Common myeloid progenitor, CD34-positive (primary cell): Measurements from ENCODE around the gene PDIA5.

Source experiments
- CTCF ChIA-PET: fragments of 350-600 bp; sonication (Branson Sonifier 250); formaldehyde crosslinking; loops from one replicate; lab custom pipeline; 2021; ENCODE audit warnings: antibody characterized with exemption; lab: Charles Lee
- POLR2A ChIA-PET: fragments of 350-600 bp; sonication (Branson Sonifier 250); formaldehyde crosslinking; loops from one replicate; lab custom pipeline; 2021; ENCODE audit warnings: antibody characterized with exemption; lab: Charles Lee
- DNase-seq, 3 donors: peaks; one replicate each; pipeline versions ENCODE4 v3.0.0 to v3.0.0-alpha.2; 2013
- H3K27ac ChIP-seq, 2 experiments: 1 replicate in 1 of 2; 2 replicates in 1 of 2; pipeline ENCODE4 v1.7.0; 2013; ENCODE audit warnings: inconsistent platforms in 2 of 2, low read length in 2 of 2, mild to moderate bottlenecking in 2 of 2, low read depth in 1 of 2, moderate library complexity in 1 of 2; ENCODE audit not compliant: severe bottlenecking in 2 of 2, insufficient read depth in 1 of 2, poor library complexity in 1 of 2
- H3K27me3 ChIP-seq, 5 experiments: replicated peaks in 2 of 5; 1 replicate in 3 of 5; 2 replicates in 2 of 5; pipeline versions ENCODE4 v1.6.1 to v1.7.0; 2013; ENCODE audit warnings: low read length in 4 of 5, mild to moderate bottlenecking in 2 of 5, moderate library complexity in 2 of 5, inconsistent platforms in 1 of 5; ENCODE audit not compliant: insufficient read depth in 5 of 5, control insufficient read depth in 4 of 5
- H3K36me3 ChIP-seq, 4 experiments: 1 replicate in 2 of 4; 2 replicates in 2 of 4; pipeline versions ENCODE4 v1.6.1 to v1.7.0; 2013; ENCODE audit warnings: low read length in 3 of 4, control low read depth in 1 of 4, mild to moderate bottlenecking in 1 of 4; ENCODE audit not compliant: control insufficient read depth in 4 of 4, insufficient read depth in 4 of 4
- H3K4me1 ChIP-seq, 4 experiments: 1 replicate in 3 of 4; 2 replicates in 1 of 4; pipeline versions ENCODE4 v1.6.1 to v1.7.1; 2013; ENCODE audit warnings: low read length in 3 of 4, mild to moderate bottlenecking in 3 of 4, control low read depth in 1 of 4, inconsistent platforms in 1 of 4, moderate library complexity in 1 of 4; ENCODE audit not compliant: control insufficient read depth in 4 of 4, insufficient read depth in 4 of 4; ENCODE audit errors: control extremely low read depth in 1 of 4
- H3K4me3 ChIP-seq, 7 experiments: 1 replicate in 4 of 7; 2 replicates in 3 of 7; pipeline versions ENCODE4 v1.5.1 to v1.7.0; 2013; ENCODE audit warnings: mild to moderate bottlenecking in 7 of 7, low read length in 6 of 7, moderate library complexity in 6 of 7, inconsistent platforms in 2 of 7, low read depth in 2 of 7, control low read depth in 1 of 7; ENCODE audit not compliant: insufficient read depth in 4 of 7, control insufficient read depth in 1 of 7; ENCODE audit errors: extremely low read depth in 1 of 7
- H3K9me3 ChIP-seq, 5 experiments: 1 replicate in 4 of 5; 2 replicates in 1 of 5; pipeline versions ENCODE4 v1.6.1 to v1.7.1; 2013; ENCODE audit warnings: low read length in 4 of 5, mild to moderate bottlenecking in 2 of 5, inconsistent platforms in 1 of 5, low read depth in 1 of 5, moderate library complexity in 1 of 5; ENCODE audit not compliant: control insufficient read depth in 4 of 5, insufficient read depth in 2 of 5; ENCODE audit errors: control extremely low read depth in 1 of 5
- WGBS: methylation state at CpG from one replicate; pipeline ENCODE4 v1.1.5; 2013; ENCODE audit not compliant: insufficient coverage; 5-methylcytosine and 5-hydroxymethylcytosine counted together

Gene PDIA5

GRCh38 chr3:123068601-123069381 lies 2.0 kb downstream of the PDIA5 start:
- no peaks in the 10 kb centered on the region for H3K9me3 ChIP-seq
- ChIA-PET POLR2A (no interaction called here), CTCF (no interaction called here)
- peaks cover 3 to 55% (median 35%) of the 10 kb centered on the region in 4 experiments for H3K4me1 ChIP-seq
- H3K36me3 ChIP-seq: peaks cover 0 to 8% (median 0%) of the 10 kb centered on the region in 4 experiments
- no peaks in the 10 kb centered on the region for H3K27me3 ChIP-seq
- peak overlapping the region in 1 of 7 experiments; percentile 82 for H3K4me3 ChIP-seq
- 95% methylated on average over 10 of the region's 12 CpGs for WGBS
- no peak overlapping the region for H3K27ac ChIP-seq
- DNase-seq: no peak

GRCh38 chr3:123070510-123070909 lies 3.7 kb downstream of the PDIA5 start:
- WGBS: 92% methylated on average over 8 of the region's 8 CpGs
- Histone ChIP-seq H3K9me3 (no peaks in the 10 kb centered on the region), H3K27me3 (no peaks in the 10 kb centered on the region), H3K4me1 (peaks cover 0 to 47% (median 30%) of the 10 kb centered on the region in 4 experiments), H3K36me3 (peaks cover 0 to 8% (median 0%) of the 10 kb centered on the region in 4 experiments), H3K27ac (no peak overlapping the region), H3K4me3 (no peak overlapping the region)
- CTCF ChIA-PET: interaction anchor here (0.6 to 2.0 kb wide), 3 partner anchors 10 to 42 kb away, joined by 3 to 8 read pairs (median 3); no protein-coding TSS in a partner anchor
- POLR2A ChIA-PET: interaction anchor here (0.8 kb wide), 1 partner anchor 11 kb away, joined by 3 read pairs; no protein-coding TSS in a partner anchor
- DNase-seq: no peak

GRCh38 chr3:123071146-123071545 lies 4.3 kb downstream of the PDIA5 start:
- 75% methylated on average over 1 of the region's 5 CpGs for WGBS
- Histone ChIP-seq H3K27me3 (no peaks in the 10 kb centered on the region), H3K36me3 (peaks cover 0 to 8% (median 0%) of the 10 kb centered on the region in 4 experiments), H3K4me1 (peaks cover 0 to 47% (median 30%) of the 10 kb centered on the region in 4 experiments), H3K4me3 (no peak overlapping the region), H3K9me3 (no peaks in the 10 kb centered on the region), H3K27ac (no peak overlapping the region)
- peak in 2 of 3 donors; percentile 42 to 44 for DNase-seq
- POLR2A ChIA-PET: interaction anchor here (0.8 kb wide), 1 partner anchor 11 kb away, joined by 3 read pairs; no protein-coding TSS in a partner anchor
- CTCF ChIA-PET: interaction anchor here (0.6 to 2.0 kb wide), 3 partner anchors 9 to 43 kb away, joined by 3 to 8 read pairs (median 3); no protein-coding TSS in a partner anchor

- no peak overlapping the region for H3K4me3 ChIP-seq
- no peak overlapping the region for H3K27ac ChIP-seq
- no peak for DNase-seq
- H3K9me3 ChIP-seq: no peaks in the 10 kb centered on the region
- H3K4me1 ChIP-seq: peaks cover 0 to 45% (median 30%) of the 10 kb centered on the region in 4 experiments
- ChIA-PET POLR2A (interaction anchor here (0.8 kb wide), 1 partner anchor 10 kb away, joined by 3 read pairs; no protein-coding TSS in a partner anchor), CTCF (interaction anchor here (2.0 kb wide), 1 partner anchor 9 kb away, joined by 8 read pairs; no protein-coding TSS in a partner anchor)
- 98% methylated on average over 7 of the region's 7 CpGs for WGBS
- H3K36me3 ChIP-seq: peaks cover 0 to 8% (median 0%) of the 10 kb centered on the region in 4 experiments
- no peaks in the 10 kb centered on the region for H3K27me3 ChIP-seq
These were observed 4.8 kb downstream of the PDIA5 start for GRCh38 chr3:123071581-123071980.

- peak overlapping the region in 1 of 7 experiments; percentile 10 for H3K4me3 ChIP-seq
- no peak overlapping the region for H3K27ac ChIP-seq
- ChIA-PET CTCF (interaction anchor here (2.0 kb wide), 1 partner anchor 8 kb away, joined by 8 read pairs; no protein-coding TSS in a partner anchor), POLR2A (no interaction called here)
- WGBS: 43% methylated on average over 4 of the region's 5 CpGs
- no peaks in the 10 kb centered on the region for H3K27me3 ChIP-seq
- H3K4me1 ChIP-seq: peaks cover 0 to 42% (median 28%) of the 10 kb centered on the region in 4 experiments
- peaks cover 0 to 8% (median 0%) of the 10 kb centered on the region in 4 experiments for H3K36me3 ChIP-seq
- peak in 2 of 3 donors; percentile 58 to 60 for DNase-seq
- H3K9me3 ChIP-seq: no peaks in the 10 kb centered on the region
These were observed 5.3 kb downstream of the PDIA5 start for GRCh38 chr3:123072152-123072551.

- Histone ChIP-seq H3K27ac (no peak overlapping the region), H3K4me3 (no peak overlapping the region), H3K36me3 (peaks cover 0 to 8% (median 0%) of the 10 kb centered on the region in 4 experiments), H3K27me3 (no peaks in the 10 kb centered on the region), H3K9me3 (no peaks in the 10 kb centered on the region), H3K4me1 (peaks cover 0 to 38% (median 24%) of the 10 kb centered on the region in 4 experiments)
- DNase-seq: peak in 1 of 3 donors; percentile 34
- WGBS: 100% methylated on average over 1 of the region's 1 CpG
- ChIA-PET CTCF (no interaction called here), POLR2A (no interaction called here)
These were observed 5.7 kb downstream of the PDIA5 start for GRCh38 chr3:123072564-123072963.
